Rectal smooth muscle tissue (tissue), 1 donor: Measurements from ENCODE around the gene DRC1.

Experiments used
- H3K27ac ChIP-seq: one replicate; pipeline ENCODE4 v1.7.0; 2013; ENCODE audit warnings: low read depth, low read length, inconsistent platforms
- H3K27me3 ChIP-seq: one replicate; pipeline ENCODE4 v1.7.0; 2013; ENCODE audit warnings: low read length; ENCODE audit not compliant: control insufficient read depth, insufficient read depth
- H3K36me3 ChIP-seq: one replicate; pipeline ENCODE4 v1.7.0; 2013; ENCODE audit warnings: low read length; ENCODE audit not compliant: control insufficient read depth, insufficient read depth
- H3K4me1 ChIP-seq: one replicate; pipeline ENCODE4 v1.7.0; 2013; ENCODE audit warnings: low read length; ENCODE audit not compliant: control insufficient read depth, insufficient read depth
- H3K4me3 ChIP-seq: one replicate; pipeline ENCODE4 v1.7.0; 2013; ENCODE audit warnings: low read length
- H3K9ac ChIP-seq: one replicate; pipeline ENCODE4 v1.7.0; 2013; ENCODE audit warnings: low read length

Gene DRC1

GRCh38 chr2:26409785-26410184, 8.1 kb downstream of the DRC1 start:
- no peak overlapping the region for H3K27ac ChIP-seq
- no peaks in the 10 kb centered on the region for H3K4me1 ChIP-seq
- no peak overlapping the region for H3K9ac ChIP-seq
- no peaks in the 10 kb centered on the region for H3K27me3 ChIP-seq
- H3K4me3 ChIP-seq, result no peak overlapping the region
- H3K36me3 ChIP-seq, result no peaks in the 10 kb centered on the region

- no peaks in the 10 kb centered on the region for H3K4me1 ChIP-seq
- no peak overlapping the region for H3K27ac ChIP-seq
- no peaks in the 10 kb centered on the region for H3K27me3 ChIP-seq
- H3K4me3 ChIP-seq, result no peak overlapping the region
- no peak overlapping the region for H3K9ac ChIP-seq
- H3K36me3 ChIP-seq, result no peaks in the 10 kb centered on the region
Observed at GRCh38 chr2:26410764-26411243, 9.1 kb downstream of the DRC1 start.

GRCh38 chr2:26411419-26411818, 9.7 kb downstream of the DRC1 start:
- Histone ChIP-seq H3K4me3 (no peak overlapping the region), H3K36me3 (no peaks in the 10 kb centered on the region), H3K27me3 (no peaks in the 10 kb centered on the region), H3K4me1 (no peaks in the 10 kb centered on the region), H3K9ac (no peak overlapping the region), H3K27ac (no peak overlapping the region)

GRCh38 chr2:26412091-26412673, 10.5 kb downstream of the DRC1 start:
- H3K4me1 ChIP-seq, result no peaks in the 10 kb centered on the region
- H3K36me3 ChIP-seq, result no peaks in the 10 kb centered on the region
- H3K27ac ChIP-seq, result no peak overlapping the region
- H3K9ac ChIP-seq, result no peak overlapping the region
- H3K27me3 ChIP-seq, result no peaks in the 10 kb centered on the region
- no peak overlapping the region for H3K4me3 ChIP-seq

GRCh38 chr2:26414311-26414710, 12.6 kb downstream of the DRC1 start:
- Histone ChIP-seq H3K4me1 (no peaks in the 10 kb centered on the region), H3K27me3 (no peaks in the 10 kb centered on the region), H3K36me3 (no peaks in the 10 kb centered on the region), H3K27ac (no peak overlapping the region), H3K9ac (no peak overlapping the region), H3K4me3 (no peak overlapping the region)

GRCh38 chr2:26421961-26422360, 20.2 kb downstream of the DRC1 start:
- Histone ChIP-seq H3K36me3 (no peaks in the 10 kb centered on the region), H3K27me3 (no peaks in the 10 kb centered on the region), H3K4me1 (no peaks in the 10 kb centered on the region), H3K4me3 (no peak overlapping the region), H3K9ac (no peak overlapping the region), H3K27ac (no peak overlapping the region)

GRCh38 chr2:26422947-26423629, 21.4 kb downstream of the DRC1 start:
- Histone ChIP-seq H3K9ac (no peak overlapping the region), H3K27ac (no peak overlapping the region), H3K27me3 (no peaks in the 10 kb centered on the region), H3K36me3 (no peaks in the 10 kb centered on the region), H3K4me1 (no peaks in the 10 kb centered on the region), H3K4me3 (no peak overlapping the region)

GRCh38 chr2:26423750-26424149, 22.0 kb downstream of the DRC1 start:
- Histone ChIP-seq H3K4me1 (no peaks in the 10 kb centered on the region), H3K36me3 (no peaks in the 10 kb centered on the region), H3K9ac (no peak overlapping the region), H3K27ac (no peak overlapping the region), H3K4me3 (no peak overlapping the region), H3K27me3 (no peaks in the 10 kb centered on the region)

GRCh38 chr2:26424221-26424620, 22.5 kb downstream of the DRC1 start:
- no peak overlapping the region for H3K9ac ChIP-seq
- H3K4me3 ChIP-seq, result no peak overlapping the region
- no peaks in the 10 kb centered on the region for H3K36me3 ChIP-seq
- no peaks in the 10 kb centered on the region for H3K27me3 ChIP-seq
- no peaks in the 10 kb centered on the region for H3K4me1 ChIP-seq
- no peak overlapping the region for H3K27ac ChIP-seq

GRCh38 chr2:26428846-26429245, 27.1 kb downstream of the DRC1 start:
- Histone ChIP-seq H3K4me1 (no peaks in the 10 kb centered on the region), H3K36me3 (no peaks in the 10 kb centered on the region), H3K27ac (no peak overlapping the region), H3K27me3 (no peaks in the 10 kb centered on the region), H3K4me3 (no peak overlapping the region), H3K9ac (no peak overlapping the region)

- Histone ChIP-seq H3K9ac (no peak overlapping the region), H3K36me3 (no peaks in the 10 kb centered on the region)
Observed at GRCh38 chr2:26429779-26430578, 28.3 kb downstream of the DRC1 start.

GRCh38 chr2:26430826-26431225, 29.1 kb downstream of the DRC1 start:
- H3K36me3 ChIP-seq, result no peaks in the 10 kb centered on the region
- H3K27me3 ChIP-seq, result no peaks in the 10 kb centered on the region
- H3K4me3 ChIP-seq, result no peak overlapping the region
- H3K4me1 ChIP-seq, result no peaks in the 10 kb centered on the region
- no peak overlapping the region for H3K9ac ChIP-seq
- no peak overlapping the region for H3K27ac ChIP-seq

More at GRCh38 chr2:26429779-26430578, 28.3 kb downstream of the DRC1 start:
- Histone ChIP-seq H3K4me3 (no peak overlapping the region), H3K4me1 (no peaks in the 10 kb centered on the region), H3K27me3 (no peaks in the 10 kb centered on the region), H3K27ac (no peak overlapping the region)
